Panc1 (cell line): Measurements from ENCODE around the gene FAM107B. TPM values are rescaled to one million over a fixed set of nuclear protein-coding genes. Genes with fewer than 3 reads are reported as not detected.

Experiments used
- ATAC-seq: fragments of 200-7000 bp; cut with Tn5 transposase; 2 replicates; pipeline ENCODE4 v1.9.1; 2020; ENCODE audit warnings: mild to moderate bottlenecking, moderate library complexity
- BruUV-seq: library from RNA; stranded (reverse); fragments of 400-500 nt; replicated peaks from 2 replicates; lab custom pipeline; 2021; lab: Mats Ljungman, UMichigan
- CTCF ChIA-PET: fragments of 300-600 bp; sonication (Branson Sonifier 250); formaldehyde crosslinking; loops from one replicate; lab custom pipeline; 2022; ENCODE audit warnings: antibody characterized with exemption; lab: Charles Lee
- POLR2A ChIA-PET: fragments of 300-600 bp; sonication (Branson Sonifier 250); formaldehyde crosslinking; loops from one replicate; lab custom pipeline; 2022; ENCODE audit warnings: antibody characterized with exemption; lab: Charles Lee
- DNase-seq: peaks from one replicate; pipeline ENCODE4 v3.0.0-alpha.2; 2010; ENCODE audit warnings: low read depth, low spot score
- H3K27ac ChIP-seq: 2 replicates; pipeline ENCODE4 v1.5.1; 2011; ENCODE audit warnings: mild to moderate bottlenecking, low read length, inconsistent platforms
- H3K27me3 ChIP-seq: fragments of 200-500 bp; sonication (Bioruptor generic); 2 replicates; pipeline ENCODE4 v1.6.0; 2014; ENCODE audit warnings: low read length, inconsistent platforms; ENCODE audit not compliant: control insufficient read depth, insufficient read depth
- H3K36me3 ChIP-seq: fragments of 200-500 bp; sonication (Bioruptor generic); 2 replicates; pipeline ENCODE4 v1.5.1; 2014; ENCODE audit warnings: inconsistent platforms, mild to moderate bottlenecking, low read length, moderate library complexity; ENCODE audit not compliant: control insufficient read depth, insufficient read depth
- H3K4me1 ChIP-seq: 2 replicates; pipeline ENCODE4 v1.5.1; 2011; ENCODE audit warnings: inconsistent platforms, mild to moderate bottlenecking, low read length, moderate library complexity; ENCODE audit not compliant: control insufficient read depth, insufficient read depth
- H3K4me3 ChIP-seq, 2 experiments: 2 replicates each; pipeline ENCODE4 v1.5.1; 2011 to 2012; ENCODE audit warnings: low read depth in 2 of 2, low read length in 2 of 2, mild to moderate bottlenecking in 2 of 2, inconsistent platforms in 1 of 2, moderate library complexity in 1 of 2
- H3K9me3 ChIP-seq: fragments of 200-500 bp; sonication (Bioruptor generic); 2 replicates; pipeline ENCODE4 v1.5.1; 2014; ENCODE audit warnings: low read depth, mild to moderate bottlenecking, inconsistent platforms, low read length, moderate library complexity; ENCODE audit not compliant: control insufficient read depth, insufficient read depth
- POLR2AphosphoS5 ChIP-seq: IDR thresholded peaks from 2 replicates; pipeline ENCODE4 v1.6.1; 2012; ENCODE audit warnings: mild to moderate bottlenecking, low read depth, low read length, moderate library complexity
- SIN3A ChIP-seq: IDR thresholded peaks from 2 replicates; pipeline ENCODE4 v1.6.1; 2012; ENCODE audit warnings: low read depth, mild to moderate bottlenecking, low read length, moderate library complexity, borderline replicate concordance; ENCODE audit not compliant: insufficient read depth
- TCF7L2 ChIP-seq: IDR thresholded peaks from 2 replicates; pipeline ENCODE4 v1.6.1; 2011; ENCODE audit warnings: mild to moderate bottlenecking, low read depth, low read length, inconsistent platforms
- in situ Hi-C: cut with HindIII; loops from 2 replicates; pipeline ENCODE4 v1.10.0; 2016; ENCODE audit warnings: low sequenced_read_pairs, low pct_unique_long_range_greater_than_20kb
- intact Hi-C: fragments of 100-400 bp; cut with micrococcal nuclease; formaldehyde crosslinking; loops from one replicate; pipeline ENCODE4 v1.10.0; 2022; ENCODE audit not compliant: unreplicated experiment
- total RNA-seq: library from RNA; stranded (reverse); gene quantifications from one replicate; pipeline ENCODE4 v1.2.1, GENCODE V29; 2021; ENCODE audit not compliant: unreplicated experiment
- TF ChIP-seq, protein P1 (sequence below), 2 experiments: IDR thresholded peaks; 2 replicates each; pipeline ENCODE4 v1.6.1; 2011 to 2012; ENCODE audit warnings: low read depth in 2 of 2, control low read depth in 1 of 2, low read length in 1 of 2, mild to moderate bottlenecking in 1 of 2, moderate library complexity in 1 of 2; ENCODE audit not compliant: insufficient read depth in 1 of 2
- TF ChIP-seq, protein P2 (sequence below): fragments of 450-650 bp; IDR thresholded peaks from 2 replicates; pipeline ENCODE4 v1.5.1; 2017; ENCODE audit warnings: mild to moderate bottlenecking

FAM107B gene
- total RNA-seq, 1 experiment from 2014 or later = 13.4 TPM

DNA sequence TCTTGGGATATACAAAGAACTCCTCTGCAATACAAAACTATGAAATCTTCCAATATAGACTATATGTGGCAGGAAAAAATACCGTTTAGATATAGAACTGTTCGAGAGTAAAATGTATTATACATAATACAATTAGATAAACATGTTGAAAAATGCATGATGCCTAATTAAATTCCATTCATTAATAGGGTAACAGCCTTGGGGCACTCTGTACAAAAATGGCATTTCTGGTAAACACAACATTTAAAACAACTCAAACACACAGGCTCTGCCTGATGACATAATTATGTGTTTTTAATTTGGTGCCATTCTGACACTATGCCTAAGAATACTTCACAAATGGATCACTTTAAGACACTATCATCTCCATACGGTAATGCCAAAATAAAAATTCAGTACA is 180.9 kb downstream of the FAM107B start:
- no peaks in the 10 kb centered on the region for H3K27me3 ChIP-seq
- H3K4me1 ChIP-seq = no peaks in the 10 kb centered on the region
- intact Hi-C loops (no loop called here), in situ Hi-C loops (no loop called here)
- H3K4me3 ChIP-seq = no peak overlapping the region
- no peak overlapping the region for H3K27ac ChIP-seq
- H3K9me3 ChIP-seq = no peaks in the 10 kb centered on the region
- BruUV-seq = no TSS peak
- no peaks in the 10 kb centered on the region for H3K36me3 ChIP-seq
- no peak for DNase-seq
- ChIA-PET POLR2A (no interaction called here), CTCF (no interaction called here)
- ATAC-seq = no peak
- TF ChIP-seq, protein P1, sequence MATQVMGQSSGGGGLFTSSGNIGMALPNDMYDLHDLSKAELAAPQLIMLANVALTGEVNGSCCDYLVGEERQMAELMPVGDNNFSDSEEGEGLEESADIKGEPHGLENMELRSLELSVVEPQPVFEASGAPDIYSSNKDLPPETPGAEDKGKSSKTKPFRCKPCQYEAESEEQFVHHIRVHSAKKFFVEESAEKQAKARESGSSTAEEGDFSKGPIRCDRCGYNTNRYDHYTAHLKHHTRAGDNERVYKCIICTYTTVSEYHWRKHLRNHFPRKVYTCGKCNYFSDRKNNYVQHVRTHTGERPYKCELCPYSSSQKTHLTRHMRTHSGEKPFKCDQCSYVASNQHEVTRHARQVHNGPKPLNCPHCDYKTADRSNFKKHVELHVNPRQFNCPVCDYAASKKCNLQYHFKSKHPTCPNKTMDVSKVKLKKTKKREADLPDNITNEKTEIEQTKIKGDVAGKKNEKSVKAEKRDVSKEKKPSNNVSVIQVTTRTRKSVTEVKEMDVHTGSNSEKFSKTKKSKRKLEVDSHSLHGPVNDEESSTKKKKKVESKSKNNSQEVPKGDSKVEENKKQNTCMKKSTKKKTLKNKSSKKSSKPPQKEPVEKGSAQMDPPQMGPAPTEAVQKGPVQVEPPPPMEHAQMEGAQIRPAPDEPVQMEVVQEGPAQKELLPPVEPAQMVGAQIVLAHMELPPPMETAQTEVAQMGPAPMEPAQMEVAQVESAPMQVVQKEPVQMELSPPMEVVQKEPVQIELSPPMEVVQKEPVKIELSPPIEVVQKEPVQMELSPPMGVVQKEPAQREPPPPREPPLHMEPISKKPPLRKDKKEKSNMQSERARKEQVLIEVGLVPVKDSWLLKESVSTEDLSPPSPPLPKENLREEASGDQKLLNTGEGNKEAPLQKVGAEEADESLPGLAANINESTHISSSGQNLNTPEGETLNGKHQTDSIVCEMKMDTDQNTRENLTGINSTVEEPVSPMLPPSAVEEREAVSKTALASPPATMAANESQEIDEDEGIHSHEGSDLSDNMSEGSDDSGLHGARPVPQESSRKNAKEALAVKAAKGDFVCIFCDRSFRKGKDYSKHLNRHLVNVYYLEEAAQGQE (IDR thresholded peaks at IDR 0.05; ENCODE audit: insufficient read depth in 1 of 2, low read depth in 2 of 2, low read length in 1 of 2) = no peak
- TF ChIP-seq SIN3A (no peak), TCF7L2 (no peak), POLR2AphosphoS5 (no peak)
- TF ChIP-seq, protein P2, sequence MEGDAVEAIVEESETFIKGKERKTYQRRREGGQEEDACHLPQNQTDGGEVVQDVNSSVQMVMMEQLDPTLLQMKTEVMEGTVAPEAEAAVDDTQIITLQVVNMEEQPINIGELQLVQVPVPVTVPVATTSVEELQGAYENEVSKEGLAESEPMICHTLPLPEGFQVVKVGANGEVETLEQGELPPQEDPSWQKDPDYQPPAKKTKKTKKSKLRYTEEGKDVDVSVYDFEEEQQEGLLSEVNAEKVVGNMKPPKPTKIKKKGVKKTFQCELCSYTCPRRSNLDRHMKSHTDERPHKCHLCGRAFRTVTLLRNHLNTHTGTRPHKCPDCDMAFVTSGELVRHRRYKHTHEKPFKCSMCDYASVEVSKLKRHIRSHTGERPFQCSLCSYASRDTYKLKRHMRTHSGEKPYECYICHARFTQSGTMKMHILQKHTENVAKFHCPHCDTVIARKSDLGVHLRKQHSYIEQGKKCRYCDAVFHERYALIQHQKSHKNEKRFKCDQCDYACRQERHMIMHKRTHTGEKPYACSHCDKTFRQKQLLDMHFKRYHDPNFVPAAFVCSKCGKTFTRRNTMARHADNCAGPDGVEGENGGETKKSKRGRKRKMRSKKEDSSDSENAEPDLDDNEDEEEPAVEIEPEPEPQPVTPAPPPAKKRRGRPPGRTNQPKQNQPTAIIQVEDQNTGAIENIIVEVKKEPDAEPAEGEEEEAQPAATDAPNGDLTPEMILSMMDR = no peak

DNA sequence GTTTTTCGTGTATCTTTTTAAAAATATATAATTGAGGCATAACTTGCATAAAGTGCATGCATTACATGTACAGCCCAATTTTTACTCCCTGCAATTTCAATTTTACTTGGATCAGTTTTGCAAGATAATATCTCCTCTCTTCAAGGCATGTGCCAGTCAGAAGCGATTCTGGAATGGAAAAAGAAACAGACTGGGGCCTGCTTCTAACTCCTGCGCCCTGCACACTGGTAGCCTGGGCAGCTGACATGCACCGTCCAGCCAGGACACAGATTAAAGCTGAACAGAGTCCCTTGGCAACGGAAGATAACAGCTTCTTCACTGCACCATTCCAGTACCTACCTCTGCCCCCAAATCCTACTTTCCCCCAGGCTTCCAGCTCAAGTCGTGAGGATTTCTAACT is 182.1 kb downstream of the FAM107B start:
- Histone ChIP-seq H3K4me3 (no peak overlapping the region), H3K36me3 (no peaks in the 10 kb centered on the region), H3K27me3 (no peaks in the 10 kb centered on the region), H3K9me3 (no peaks in the 10 kb centered on the region), H3K4me1 (no peaks in the 10 kb centered on the region), H3K27ac (no peak overlapping the region)
- POLR2A ChIA-PET = interaction anchor here (0.6 kb wide), 1 partner anchor 995 kb away, joined by 3 read pairs; no protein-coding TSS in a partner anchor
- DNase-seq (no peak), ATAC-seq (no peak; the same call in 1 of the 2 replicates)
- BruUV-seq = no TSS peak
- CTCF ChIA-PET = no interaction called here
- in situ Hi-C loops (no loop called here), intact Hi-C loops (no loop called here)
- TF ChIP-seq, protein P2 = no peak
- TF ChIP-seq SIN3A (no peak), TCF7L2 (no peak), POLR2AphosphoS5 (no peak)
- TF ChIP-seq, protein P1 (IDR thresholded peaks at IDR 0.05; ENCODE audit: insufficient read depth in 1 of 2, low read depth in 2 of 2, low read length in 1 of 2) = no peak
